Activated B cell treated with CpG ODN at 0.5 μM for 24 hours (primary cell): ENCODE data around the gene UNC93B1. TPM values are rescaled to one million over a fixed set of nuclear protein-coding genes. Genes with fewer than 3 reads are reported as not detected.

Experiments used
- ATAC-seq: fragments of 200-7000 bp; cut with Tn5 transposase; one replicate; pipeline ENCODE4 v1.10.0; 2021; ENCODE audit warnings: low read depth, mild to moderate bottlenecking, moderate library complexity
- CTCF ChIA-PET: fragments of 350-600 bp; sonication (Branson Sonifier 250); formaldehyde crosslinking; loops from one replicate; lab custom pipeline; 2021; ENCODE audit warnings: antibody characterized with exemption; lab: Charles Lee
- POLR2A ChIA-PET: fragments of 350-600 bp; sonication (Branson Sonifier 250); formaldehyde crosslinking; loops from one replicate; lab custom pipeline; 2021; ENCODE audit warnings: antibody characterized with exemption; lab: Charles Lee
- DNase-seq: peaks from one replicate; pipeline ENCODE4 v3.0.0; 2022
- H3K27ac Mint-ChIP-seq: one replicate; pipeline ENCODE4 v1.8.0; 2020; ENCODE audit warnings: mixed read lengths
- H3K27me3 Mint-ChIP-seq: one replicate; pipeline ENCODE4 v1.8.0; 2021; ENCODE audit warnings: mixed read lengths
- H3K36me3 Mint-ChIP-seq: one replicate; pipeline ENCODE4 v1.8.0; 2021; ENCODE audit warnings: low read depth, mixed read lengths
- H3K4me1 Mint-ChIP-seq: one replicate; pipeline ENCODE4 v1.8.0; 2021; ENCODE audit warnings: mixed read lengths
- H3K4me3 Mint-ChIP-seq: one replicate; pipeline ENCODE4 v1.8.0; 2020; ENCODE audit warnings: mild to moderate bottlenecking, mixed read lengths
- H3K9me3 Mint-ChIP-seq: one replicate; pipeline ENCODE4 v1.8.0; 2020; ENCODE audit warnings: mixed read lengths
- intact Hi-C: fragments of 100-400 bp; cut with micrococcal nuclease; formaldehyde crosslinking; loops from one replicate; pipeline ENCODE4 v1.15.1; 2024
- total RNA-seq: library from RNA; stranded (reverse); gene quantifications from 2 replicates; pipeline ENCODE4 v1.2.3, GENCODE V29; 2022
- TF ChIP-seq, protein P1 (sequence below): fragments of 200-600 bp; IDR thresholded peaks from one replicate; pipeline ENCODE4 v1.8.0; 2022; ENCODE audit warnings: antibody characterized with exemption, mild to moderate bottlenecking

UNC93B1 gene
- total RNA-seq, 1 donor from 2014 or later = 133 TPM

DNA sequence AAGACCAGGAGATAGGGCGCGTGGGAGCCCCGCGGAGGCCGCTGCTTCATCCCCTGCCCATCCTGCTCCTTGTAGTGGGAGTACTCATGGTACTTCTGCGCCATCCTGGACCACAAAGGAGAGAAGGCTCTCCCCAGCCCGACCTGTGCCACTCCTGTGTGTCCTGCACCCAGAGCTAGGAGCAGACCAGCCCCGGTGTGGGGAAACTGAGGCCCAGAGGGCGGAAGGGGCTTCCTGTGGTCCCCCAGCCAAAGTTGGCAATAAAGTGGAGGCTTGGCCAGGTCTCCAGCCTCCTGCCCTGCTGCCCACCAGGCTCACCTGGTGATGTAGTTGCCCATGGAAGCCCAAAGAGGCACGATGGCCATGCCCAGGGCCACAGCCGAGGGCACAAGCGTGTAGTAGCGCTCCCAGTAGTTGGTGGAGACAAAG, 4.7 kb downstream of the UNC93B1 start:
- Mint-ChIP-seq H3K4me3 (no peak overlapping the region), H3K27me3 (no peaks in the 10 kb centered on the region), H3K27ac (peak overlapping the region; percentile 61), H3K4me1 (peaks cover 78% of the 10 kb centered on the region), H3K9me3 (no peaks in the 10 kb centered on the region), H3K36me3 (peaks cover 56% of the 10 kb centered on the region)
- intact Hi-C loops = no loop called here
- DNase-seq (no peak), ATAC-seq (no peak)
- TF ChIP-seq, protein P1, sequence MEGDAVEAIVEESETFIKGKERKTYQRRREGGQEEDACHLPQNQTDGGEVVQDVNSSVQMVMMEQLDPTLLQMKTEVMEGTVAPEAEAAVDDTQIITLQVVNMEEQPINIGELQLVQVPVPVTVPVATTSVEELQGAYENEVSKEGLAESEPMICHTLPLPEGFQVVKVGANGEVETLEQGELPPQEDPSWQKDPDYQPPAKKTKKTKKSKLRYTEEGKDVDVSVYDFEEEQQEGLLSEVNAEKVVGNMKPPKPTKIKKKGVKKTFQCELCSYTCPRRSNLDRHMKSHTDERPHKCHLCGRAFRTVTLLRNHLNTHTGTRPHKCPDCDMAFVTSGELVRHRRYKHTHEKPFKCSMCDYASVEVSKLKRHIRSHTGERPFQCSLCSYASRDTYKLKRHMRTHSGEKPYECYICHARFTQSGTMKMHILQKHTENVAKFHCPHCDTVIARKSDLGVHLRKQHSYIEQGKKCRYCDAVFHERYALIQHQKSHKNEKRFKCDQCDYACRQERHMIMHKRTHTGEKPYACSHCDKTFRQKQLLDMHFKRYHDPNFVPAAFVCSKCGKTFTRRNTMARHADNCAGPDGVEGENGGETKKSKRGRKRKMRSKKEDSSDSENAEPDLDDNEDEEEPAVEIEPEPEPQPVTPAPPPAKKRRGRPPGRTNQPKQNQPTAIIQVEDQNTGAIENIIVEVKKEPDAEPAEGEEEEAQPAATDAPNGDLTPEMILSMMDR = no peak
- ChIA-PET CTCF (no interaction called here), POLR2A (interaction anchor here (0.7 to 2.6 kb wide), 2 partner anchors 10 to 41 kb away, joined by 3 to 9 read pairs; partner anchors contain the start of gene ALDH3B1)

DNA sequence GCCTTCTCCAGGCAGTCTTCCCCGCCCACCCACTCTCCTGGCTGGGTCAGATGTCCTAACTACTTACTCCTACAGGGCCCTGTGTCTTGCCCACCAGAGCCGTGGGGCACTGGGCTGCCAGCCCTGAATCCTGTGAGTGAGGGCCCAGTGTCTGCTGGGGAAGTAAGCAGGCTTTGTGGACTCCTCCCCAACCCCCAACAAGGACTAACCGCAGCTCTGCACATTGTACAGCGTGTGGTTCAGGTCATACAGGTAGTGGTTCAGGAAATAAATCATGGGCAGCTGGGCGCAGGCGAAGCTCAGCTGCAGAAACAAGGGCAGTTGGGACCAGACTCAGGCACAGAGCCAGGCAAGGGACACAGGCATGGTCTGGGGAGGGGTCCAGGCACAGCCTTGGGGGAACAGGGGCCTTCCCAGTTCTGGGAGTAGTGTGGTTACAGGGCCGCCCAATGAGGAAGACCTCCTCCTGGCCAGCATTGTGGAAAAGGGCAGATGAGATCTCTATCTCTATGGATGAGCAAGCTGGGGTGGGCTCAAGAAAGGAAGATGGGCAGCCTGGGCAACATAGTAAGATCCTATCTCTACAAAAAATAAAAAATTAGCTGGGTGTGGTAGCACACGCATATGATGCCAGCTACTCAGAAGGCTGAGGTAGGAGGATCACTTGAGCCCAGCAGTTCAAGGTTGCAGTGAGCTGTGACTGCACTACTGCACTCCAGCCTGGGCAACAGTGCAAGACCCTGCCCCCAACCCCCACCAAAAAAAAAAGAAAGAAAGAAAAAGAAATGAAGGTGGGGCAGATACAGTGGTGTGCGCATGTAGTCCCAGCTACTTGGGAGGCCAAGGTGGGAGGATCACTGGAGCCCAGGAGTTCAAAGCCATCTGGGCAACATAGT, 5.5 kb downstream of the UNC93B1 start:
- DNase-seq (no peak), ATAC-seq (no peak)
- Mint-ChIP-seq H3K27me3 (no peaks in the 10 kb centered on the region), H3K9me3 (no peaks in the 10 kb centered on the region), H3K4me3 (no peak overlapping the region), H3K4me1 (peaks cover 81% of the 10 kb centered on the region), H3K27ac (peak overlapping the region; percentile 77), H3K36me3 (peaks cover 61% of the 10 kb centered on the region)
- ChIA-PET POLR2A (interaction anchor here (0.7 to 2.6 kb wide), 2 partner anchors 11 to 42 kb away, joined by 3 to 9 read pairs; partner anchors contain the start of gene ALDH3B1), CTCF (no interaction called here)
- TF ChIP-seq, protein P1 = no peak
- intact Hi-C loops = no loop called here

DNA sequence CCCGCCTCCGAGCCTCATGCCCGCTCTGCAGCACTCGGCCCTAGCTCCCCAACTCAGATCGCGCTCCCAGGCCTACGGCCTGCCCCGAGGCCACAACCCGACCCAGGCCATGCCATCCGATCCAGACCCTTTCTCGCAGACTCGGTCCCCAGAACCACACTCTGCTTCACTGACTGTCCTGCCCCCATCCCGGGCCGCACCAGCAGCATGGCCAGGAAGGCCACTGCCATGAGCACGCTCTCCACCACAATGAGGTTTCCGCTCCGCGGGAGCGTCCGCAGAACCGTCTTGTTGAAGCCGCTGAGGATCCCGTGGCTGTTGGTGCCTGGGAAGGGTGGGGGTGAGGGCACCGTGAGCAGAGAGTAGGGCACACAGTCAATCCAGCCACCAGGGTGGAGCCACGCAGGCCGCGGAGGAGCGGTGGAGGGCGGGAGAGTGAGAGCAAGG, 6.4 kb downstream of the UNC93B1 start:
- TF ChIP-seq, protein P1 = no peak
- POLR2A ChIA-PET = interaction anchor here (0.5 kb wide), 1 partner anchor 8 kb away, joined by 5 read pairs; no protein-coding TSS in a partner anchor
- no peak for DNase-seq
- peaks cover 76% of the 10 kb centered on the region for H3K4me1 Mint-ChIP-seq
- ATAC-seq = no peak
- intact Hi-C loops = no loop called here
- no peaks in the 10 kb centered on the region for H3K9me3 Mint-ChIP-seq
- H3K27ac Mint-ChIP-seq = peak overlapping the region; percentile 18
- no peak overlapping the region for H3K4me3 Mint-ChIP-seq
- CTCF ChIA-PET = no interaction called here
- peaks cover 56% of the 10 kb centered on the region for H3K36me3 Mint-ChIP-seq
- no peaks in the 10 kb centered on the region for H3K27me3 Mint-ChIP-seq

GRCh38 chr11:67996622-67997474, 7.0 kb downstream of the UNC93B1 start:
- Mint-ChIP-seq H3K27me3 (no peaks in the 10 kb centered on the region), H3K27ac (peak overlapping the region; percentile 8), H3K36me3 (peaks cover 54% of the 10 kb centered on the region), H3K4me1 (peaks cover 70% of the 10 kb centered on the region), H3K4me3 (no peak overlapping the region), H3K9me3 (no peaks in the 10 kb centered on the region)
- intact Hi-C loops = no loop called here
- ATAC-seq = peak; percentile 71
- CTCF ChIA-PET = no interaction called here
- DNase-seq = no peak
- TF ChIP-seq, protein P1 = no peak
- POLR2A ChIA-PET = interaction anchor here (0.5 kb wide), 1 partner anchor 8 kb away, joined by 5 read pairs; no protein-coding TSS in a partner anchor
